HepG2 (cell line): ENCODE data around the gene NSF. TPM values are rescaled to one million over a fixed set of nuclear protein-coding genes. Genes with fewer than 3 reads are reported as not detected.
"Not testable (repeated sequence)": the region's sequence is repeated elsewhere in the genome, so short reads cannot be mapped to it uniquely, and the experiment has no call there.

Experiments
- ATAC-seq: fragments of 200-7000 bp; cut with Tn5 transposase; 3 replicates; pipeline ENCODE4 v1.9.1; 2020; ENCODE audit warnings: mild to moderate bottlenecking, moderate library complexity
- BruUV-seq: library from RNA; stranded (reverse); fragments of 400-500 nt; replicated peaks from 2 replicates; lab custom pipeline; 2021; lab: Mats Ljungman, UMichigan
- CTCF ChIA-PET: fragments of 300-600 bp; formaldehyde crosslinking; extraction: SDS; loops from one replicate; lab custom pipeline; 2021; ENCODE audit warnings: low total read pairs, inconsistent platforms, low intra/inter-chr PET ratio; lab: Yijun Ruan, JAX
- POLR2A ChIA-PET: fragments of 350-600 bp; sonication (Branson Sonifier 250); formaldehyde crosslinking; loops from one replicate; lab custom pipeline; 2020; ENCODE audit warnings: antibody characterized with exemption, inconsistent platforms; lab: Yijun Ruan, JAX
- DNase-seq: peaks from one replicate; pipeline ENCODE4 v3.0.0-alpha.2; 2015; ENCODE audit warnings: low spot score
- FAIRE-seq: peaks from 3 replicates; lab custom pipeline; 2011; peaks lifted over from hg19 to GRCh38; lab: Jason Lieb, UNC
- H2AFZ ChIP-seq: one replicate; pipeline ENCODE4 v1.6.1; 2011; ENCODE audit warnings: low read length, inconsistent platforms
- H3K27ac ChIP-seq: fragments of 300-600 bp; 3 replicates; pipeline ENCODE4 v1.8.0; 2011; ENCODE audit warnings: mixed run types, mild to moderate bottlenecking, mixed read lengths, low read length, inconsistent platforms; ENCODE audit not compliant: insufficient read depth; ENCODE audit errors: extremely low read length
- H3K27me3 ChIP-seq, 2 experiments: fragments of 200-600 bp in 1 of 2; 2 replicates in 1 of 2; 3 replicates in 1 of 2; pipeline versions ENCODE4 v1.6.0 to v1.8.0; 2011; ENCODE audit warnings: low read length in 2 of 2, mild to moderate bottlenecking in 2 of 2, moderate library complexity in 2 of 2, inconsistent platforms in 1 of 2; ENCODE audit not compliant: insufficient read depth in 2 of 2, control insufficient read depth in 1 of 2
- H3K36me3 ChIP-seq, 2 experiments: fragments of 200-600 bp in 1 of 2; replicated peaks in 1 of 2; 2 replicates in 1 of 2; 3 replicates in 1 of 2; pipeline versions ENCODE4 v1.5.1 to v1.8.0; 2011; ENCODE audit warnings: low read length in 2 of 2, inconsistent platforms in 1 of 2; ENCODE audit not compliant: insufficient read depth in 2 of 2, control insufficient read depth in 1 of 2
- H3K4me1 ChIP-seq: 2 replicates; pipeline ENCODE4 v1.5.1; 2012; ENCODE audit warnings: low read length, inconsistent platforms; ENCODE audit not compliant: insufficient read depth
- H3K4me2 ChIP-seq: 2 replicates; pipeline ENCODE4 v1.6.0; 2011; ENCODE audit warnings: low read depth, low read length, inconsistent platforms
- H3K4me3 ChIP-seq, 3 experiments: fragments of 200-600 bp in 1 of 3; sonication (generic), shearing (Covaris generic) in 1 of 3; replicated peaks in 1 of 3; 2 replicates each; pipeline ENCODE4 v1.5.1; 2011 to 2016; ENCODE audit warnings: low read length in 3 of 3, inconsistent platforms in 2 of 3, low read depth in 2 of 3, mild to moderate bottlenecking in 2 of 3, control low read depth in 1 of 3, mixed read lengths in 1 of 3; ENCODE audit not compliant: insufficient read depth in 1 of 3
- H3K79me2 ChIP-seq: one replicate; pipeline ENCODE4 v1.6.1; 2011; ENCODE audit warnings: low read length, inconsistent platforms; ENCODE audit not compliant: insufficient read depth
- H3K9ac ChIP-seq: 2 replicates; pipeline ENCODE4 v1.6.0; 2011; ENCODE audit warnings: mild to moderate bottlenecking, low read depth, low read length, inconsistent platforms; ENCODE audit not compliant: insufficient read depth
- H3K9me3 ChIP-seq: 2 replicates; pipeline ENCODE4 v1.5.1; 2012; ENCODE audit warnings: mild to moderate bottlenecking, low read length
- H4K20me1 ChIP-seq: 2 replicates; pipeline ENCODE4 v1.6.0; 2011; ENCODE audit warnings: inconsistent platforms, mild to moderate bottlenecking, low read length, moderate library complexity; ENCODE audit not compliant: insufficient read depth
- whole genome bisulfite sequencing: methylation state at CpG from one replicate; pipeline ENCODE4 v1.1.6; 2017; ENCODE audit warnings: low lambda C conversion rate; 5-methylcytosine and 5-hydroxymethylcytosine counted together
- in situ Hi-C: cut with HindIII; loops from 2 replicates; pipeline ENCODE4 v1.10.0; 2017; ENCODE audit warnings: low pct_unique_long_range_greater_than_20kb; ENCODE audit not compliant: extremely low pct_ligation_motif_present
- intact Hi-C: fragments of 100-400 bp; cut with micrococcal nuclease; formaldehyde crosslinking; loops from one replicate; pipeline ENCODE4 v1.10.0; 2022; ENCODE audit not compliant: unreplicated experiment
- polyA plus RNA-seq, 8 experiments: library from polyadenylated mRNA; depleted of rRNA in 3 of 8; stranded (reverse) in 7 of 8; unstranded in 1 of 8; fragments of >200 nt; fragmentation: Illumina TruSeq in 4 of 8; extraction: Trizol in 4 of 8; gene quantifications; 2 replicates each; pipeline versions ENCODE4 v1.2.1 to v1.2.3, GENCODE V29; 2011 to 2016; ENCODE audit warnings: low read depth in 4 of 8, missing spikeins in 1 of 8, mixed read lengths in 1 of 8; ENCODE audit not compliant: insufficient read depth in 1 of 8
- total RNA-seq, 5 experiments: library from RNA; depleted of rRNA; stranded (reverse); fragments of >200 nt; fragmentation: Illumina TruSeq; extraction: Trizol; gene quantifications; 2 replicates each; pipeline ENCODE4 v1.2.3, GENCODE V29; 2016; ENCODE audit warnings: low read depth in 1 of 5

Gene NSF
- total and polyA plus RNA-seq, 2 of the 13 experiments (the other 11 are each of a cell fraction or from before 2014, with no cell fraction given): 21.9 to 37.8 TPM

DNA sequence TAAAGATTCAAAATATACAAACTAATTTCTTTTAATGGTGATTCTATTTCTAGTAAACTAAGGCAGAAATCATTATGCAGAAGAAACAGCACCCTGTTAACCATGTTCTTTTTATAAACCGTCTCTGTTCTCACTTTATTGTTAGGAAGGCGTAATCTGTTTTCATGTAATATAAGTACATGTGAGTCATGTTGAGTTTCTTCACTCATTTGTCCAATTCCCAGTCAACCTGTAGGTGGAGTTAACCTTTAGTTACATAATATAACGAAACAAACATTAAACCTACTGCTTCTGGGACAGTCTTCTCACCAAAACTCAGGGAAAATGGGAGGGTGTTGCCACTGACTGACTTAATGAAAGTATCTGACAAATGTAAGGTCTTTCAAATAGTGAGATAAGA lies 101.7 kb downstream of the NSF start:
- H3K4me1 ChIP-seq, H3K27me3 ChIP-seq, H3K27ac ChIP-seq, H3K4me2 ChIP-seq, H3K79me2 ChIP-seq, intact Hi-C loops, CTCF ChIA-PET, H3K4me3 ChIP-seq, BruUV-seq, POLR2A ChIA-PET, ATAC-seq, in situ Hi-C loops, H3K9ac ChIP-seq, H3K9me3 ChIP-seq, FAIRE-seq, H4K20me1 ChIP-seq, DNase-seq, H3K36me3 ChIP-seq, H2AFZ ChIP-seq: not testable (repeated sequence)
- 75% methylated on average over 1 of the region's 3 CpGs for WGBS

GRCh38 chr17:46693283-46693682 lies 102.8 kb downstream of the NSF start:
- H3K9me3 ChIP-seq, POLR2A ChIA-PET, H3K27ac ChIP-seq, CTCF ChIA-PET, H3K9ac ChIP-seq, intact Hi-C loops, H3K4me1 ChIP-seq, H3K4me2 ChIP-seq, H3K4me3 ChIP-seq, H4K20me1 ChIP-seq, ATAC-seq, H3K27me3 ChIP-seq, in situ Hi-C loops, BruUV-seq, H3K79me2 ChIP-seq, DNase-seq, H3K36me3 ChIP-seq, H2AFZ ChIP-seq, FAIRE-seq: not testable (repeated sequence)
- WGBS: 91% methylated on average over 3 of the region's 3 CpGs

DNA sequence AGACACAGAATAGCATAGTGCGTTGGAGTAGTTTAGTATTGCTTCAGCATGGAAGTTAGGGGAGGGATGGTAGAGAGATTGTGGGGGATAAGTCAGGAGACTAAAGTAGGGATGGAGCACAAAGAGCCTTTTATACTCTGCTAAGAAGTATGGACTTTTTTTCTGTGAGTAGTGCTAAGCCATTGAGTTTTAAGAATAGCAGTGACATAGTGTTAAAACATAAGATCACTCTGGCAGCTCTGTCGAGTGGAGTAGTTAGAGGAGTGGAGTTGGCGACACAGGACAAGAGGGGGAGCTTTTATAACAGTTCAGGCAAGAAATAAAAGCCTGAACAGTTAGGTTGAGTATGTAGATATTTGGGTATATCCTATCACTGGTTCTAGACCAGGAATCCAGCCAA lies 106.1 kb downstream of the NSF start:
- H3K4me3 ChIP-seq, H4K20me1 ChIP-seq, ATAC-seq, H2AFZ ChIP-seq, H3K27me3 ChIP-seq, H3K4me2 ChIP-seq, H3K9me3 ChIP-seq, FAIRE-seq, DNase-seq, BruUV-seq, H3K9ac ChIP-seq, intact Hi-C loops, H3K27ac ChIP-seq, H3K79me2 ChIP-seq, POLR2A ChIA-PET, H3K4me1 ChIP-seq, H3K36me3 ChIP-seq, CTCF ChIA-PET, in situ Hi-C loops: not testable (repeated sequence)
- WGBS: no CpG with 5 or more reads among the region's 3 CpGs

- H3K27ac ChIP-seq, H3K4me1 ChIP-seq, H4K20me1 ChIP-seq, intact Hi-C loops, ATAC-seq, FAIRE-seq, DNase-seq, H3K9ac ChIP-seq, H3K9me3 ChIP-seq, H3K4me2 ChIP-seq, in situ Hi-C loops, POLR2A ChIA-PET, H3K79me2 ChIP-seq, H3K36me3 ChIP-seq, CTCF ChIA-PET, H3K4me3 ChIP-seq, H2AFZ ChIP-seq, H3K27me3 ChIP-seq, BruUV-seq: not testable (repeated sequence)
- WGBS: no CpG with 5 or more reads among the region's 2 CpGs
Observed at GRCh38 chr17:46699014-46699413, 108.5 kb downstream of the NSF start.
